Psoas muscle (tissue), 8 donors: ENCODE results near the gene CDC42BPB. TPM values are rescaled to one million over a fixed set of nuclear protein-coding genes. Genes with fewer than 3 reads are reported as not detected.
A peak's percentile ranks its signal among the peaks of the same experiment; 100 is the strongest.

Source experiments
- ATAC-seq, 4 donors: fragments of 200-7000 bp; cut with Tn5 transposase; one replicate each; pipeline ENCODE4 v1.9.1; 2020; ENCODE audit warnings: moderate library complexity in 3 of 4, mild to moderate bottlenecking in 2 of 4
- DNase-seq, 2 donors: peaks; one replicate each; pipeline ENCODE4 v3.0.0-alpha.2; 2020
- H3K27ac ChIP-seq: fragments of 200-600 bp; one replicate; pipeline ENCODE4 v1.8.0; 2022
- H3K27me3 ChIP-seq, 3 donors: fragments of 200-600 bp in 1 of 3; one replicate each; pipeline versions ENCODE4 v1.6.1 to v1.8.0; 2013 to 2022; ENCODE audit warnings: low read length in 2 of 3, mild to moderate bottlenecking in 2 of 3, moderate library complexity in 1 of 3; ENCODE audit not compliant: insufficient read depth in 3 of 3
- H3K36me3 ChIP-seq, 2 donors: fragments of 200-600 bp in 1 of 2; one replicate each; pipeline versions ENCODE4 v1.6.1 to v1.8.0; 2013 to 2022; ENCODE audit warnings: low read depth in 1 of 2, mild to moderate bottlenecking in 1 of 2, moderate library complexity in 1 of 2; ENCODE audit not compliant: insufficient read depth in 1 of 2
- H3K4me1 ChIP-seq: fragments of 200-600 bp; one replicate; pipeline ENCODE4 v1.8.0; 2022
- H3K4me3 ChIP-seq: fragments of 200-600 bp; one replicate; pipeline ENCODE4 v1.8.0; 2022; ENCODE audit warnings: mild to moderate bottlenecking
- H3K9me3 ChIP-seq: fragments of 200-600 bp; one replicate; pipeline ENCODE4 v1.8.0; 2022
- WGBS, 3 donors: extraction: QIAGEN DNeasy Blood & Tissue Kit; methylation state at CpG; one replicate each; pipeline versions ENCODE4 v1.1.6 to v1.1.7; 2013; 5-methylcytosine and 5-hydroxymethylcytosine counted together
- intact Hi-C, 2 donors: fragments of 100-400 bp; cut with DNase I; formaldehyde crosslinking; loops; one replicate each; pipeline versions ENCODE4 v1.11.0 to v1.14.2; 2022
- polyA plus RNA-seq, 3 donors: library from polyadenylated mRNA; stranded (reverse); fragments of 200-250 nt; gene quantifications; one replicate each; pipeline ENCODE4 v1.2.3, GENCODE V29; 2013
- total RNA-seq, 4 donors: library from RNA; stranded (reverse); fragmentation: NEBNext Ultra II Directional in 2 of 4; extraction: Animal tissue kit (Norgen Biotek cat#: 25700) in 2 of 4; gene quantifications; one replicate each; pipeline versions ENCODE4 v1.2.1 to v1.2.4, GENCODE V29; 2021 to 2023
- TF ChIP-seq, protein P1 (sequence below): fragments of 200-600 bp; IDR thresholded peaks from one replicate; pipeline ENCODE4 v1.8.0; 2022; ENCODE audit warnings: antibody characterized with exemption
- donor health status: healthy with polysubstance abuse.
- donor health status: DM: no; HTN: no; CAD: no; lungs with moderate emphysema.
- donor health status: Bipolar disorder and iron deficiency.
- donor health status: healthy.
- donor health status: DM: yes; HTN: yes; CAD: no.
- donor health status: DM: no; HTN: no; CAD: no.
- donor health status: DM: no; HTN: no; CAD: no.
- donor health status: DM: yes; HTN: yes; CAD: no.

The CDC42BPB gene
- total and polyA plus RNA-seq, 7 donors = 20.2 to 57.4 (median 40.0) TPM

- Histone ChIP-seq H3K4me3 (no peak overlapping the region), H3K9me3 (no peaks in the 10 kb centered on the region), H3K27ac (no peak overlapping the region), H3K36me3 (no peaks in the 10 kb centered on the region), H3K4me1 (no peaks in the 10 kb centered on the region), H3K27me3 (peaks cover 0 to 39% (median 9%) of the 10 kb centered on the region in 3 donors)
- TF ChIP-seq, protein P1, sequence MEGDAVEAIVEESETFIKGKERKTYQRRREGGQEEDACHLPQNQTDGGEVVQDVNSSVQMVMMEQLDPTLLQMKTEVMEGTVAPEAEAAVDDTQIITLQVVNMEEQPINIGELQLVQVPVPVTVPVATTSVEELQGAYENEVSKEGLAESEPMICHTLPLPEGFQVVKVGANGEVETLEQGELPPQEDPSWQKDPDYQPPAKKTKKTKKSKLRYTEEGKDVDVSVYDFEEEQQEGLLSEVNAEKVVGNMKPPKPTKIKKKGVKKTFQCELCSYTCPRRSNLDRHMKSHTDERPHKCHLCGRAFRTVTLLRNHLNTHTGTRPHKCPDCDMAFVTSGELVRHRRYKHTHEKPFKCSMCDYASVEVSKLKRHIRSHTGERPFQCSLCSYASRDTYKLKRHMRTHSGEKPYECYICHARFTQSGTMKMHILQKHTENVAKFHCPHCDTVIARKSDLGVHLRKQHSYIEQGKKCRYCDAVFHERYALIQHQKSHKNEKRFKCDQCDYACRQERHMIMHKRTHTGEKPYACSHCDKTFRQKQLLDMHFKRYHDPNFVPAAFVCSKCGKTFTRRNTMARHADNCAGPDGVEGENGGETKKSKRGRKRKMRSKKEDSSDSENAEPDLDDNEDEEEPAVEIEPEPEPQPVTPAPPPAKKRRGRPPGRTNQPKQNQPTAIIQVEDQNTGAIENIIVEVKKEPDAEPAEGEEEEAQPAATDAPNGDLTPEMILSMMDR = no peak
- WGBS, 3 donors = 68 to 73% (median 69%) methylated on average over 8 of the region's 8 CpGs
- intact Hi-C loops = no loop called here
- no peak for ATAC-seq
- DNase-seq = peak in 1 of 2 donors; percentile 2
Observed at GRCh38 chr14:103086771-103087342, 29.5 kb upstream of the CDC42BPB start.

DNA sequence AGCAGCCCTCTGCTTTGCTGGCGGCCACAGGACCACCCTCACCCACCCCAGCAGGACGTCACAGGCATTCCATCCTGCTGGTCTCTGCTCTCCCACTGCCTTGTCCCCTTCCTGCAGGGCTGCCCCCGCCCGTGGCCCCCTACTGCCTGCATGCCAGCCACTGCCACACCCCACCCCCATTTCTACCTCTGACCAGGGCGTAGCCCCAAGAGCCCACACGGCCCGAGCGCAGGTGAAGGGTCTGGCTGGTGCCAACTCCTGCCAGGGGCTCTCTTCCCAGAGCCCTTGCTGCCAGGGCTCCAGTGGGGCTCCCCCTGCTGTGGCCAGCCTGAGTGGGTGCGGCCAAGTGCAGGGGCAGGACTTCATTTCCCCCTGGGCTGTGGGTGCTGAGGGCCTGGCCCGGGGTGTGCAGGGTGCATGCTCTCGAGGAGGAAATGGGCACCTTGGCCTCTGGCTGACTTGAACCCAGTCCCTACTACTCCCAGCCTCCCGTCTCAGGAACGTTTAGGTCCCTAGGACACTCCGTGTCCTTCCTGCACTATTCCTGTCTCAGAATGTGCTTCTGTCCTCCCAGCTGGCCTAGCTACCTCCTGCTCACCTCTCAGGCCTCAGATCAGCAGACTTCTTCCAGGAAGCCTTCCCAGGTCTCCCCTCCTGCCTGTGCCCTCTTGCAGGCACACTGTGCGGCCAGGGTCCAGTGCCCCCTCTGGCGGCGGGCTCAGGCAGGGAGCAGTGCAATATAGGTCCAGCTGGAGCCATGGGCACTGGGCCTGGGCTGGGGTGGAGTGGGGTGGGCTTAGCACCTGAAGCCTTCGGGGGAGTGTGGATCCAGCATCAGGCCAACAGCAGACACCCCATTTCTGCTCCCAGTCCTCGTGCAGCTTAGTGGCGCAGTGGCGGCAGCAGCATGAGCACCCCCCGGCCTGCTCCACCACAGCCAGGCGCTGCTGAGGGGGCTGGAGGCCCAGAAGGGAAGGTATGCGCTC is 28.1 kb upstream of the CDC42BPB start:
- peaks cover 0 to 54% (median 9%) of the 10 kb centered on the region in 3 donors for H3K27me3 ChIP-seq

GRCh38 chr14:103084021-103084919 is 26.9 kb upstream of the CDC42BPB start, which contains the start of gene LBHD2:
LBHD2 (plus strand) TSS chr14:103084210; CDS start chr14:103086013, 1,803 bp downstream.
- no peaks in the 10 kb centered on the region for H3K9me3 ChIP-seq
- peaks cover 0 to 61% (median 7%) of the 10 kb centered on the region in 3 donors for H3K27me3 ChIP-seq
- intact Hi-C loops = no loop called here
- no peaks in the 10 kb centered on the region for H3K4me1 ChIP-seq
- ATAC-seq (peak in 3 of 4 donors; percentile 36 to 45 (median 43)), DNase-seq (peak in 1 of 2 donors; percentile 39)
- H3K36me3 ChIP-seq = no peaks in the 10 kb centered on the region
- H3K27ac ChIP-seq = no peak within 1 kb of the TSS
- WGBS, 3 donors = 16 to 19% (median 18%) methylated on average over 42 to 61 of the region's 61 CpGs
- TF ChIP-seq, protein P1 = no peak
- no peak within 1 kb of the TSS for H3K4me3 ChIP-seq

More for the DNA sequence above, 28.1 kb upstream of the CDC42BPB start:
- 78 to 82% (median 79%) methylated on average over 21 to 24 of the region's 24 CpGs for WGBS, 3 donors
- intact Hi-C loops = no loop called here
- Histone ChIP-seq H3K4me3 (no peak overlapping the region), H3K36me3 (no peaks in the 10 kb centered on the region), H3K27ac (no peak overlapping the region), H3K9me3 (no peaks in the 10 kb centered on the region), H3K4me1 (no peaks in the 10 kb centered on the region)
- ATAC-seq (no peak), DNase-seq (peak in 1 of 2 donors; percentile 48)
- TF ChIP-seq, protein P1 = no peak

DNA sequence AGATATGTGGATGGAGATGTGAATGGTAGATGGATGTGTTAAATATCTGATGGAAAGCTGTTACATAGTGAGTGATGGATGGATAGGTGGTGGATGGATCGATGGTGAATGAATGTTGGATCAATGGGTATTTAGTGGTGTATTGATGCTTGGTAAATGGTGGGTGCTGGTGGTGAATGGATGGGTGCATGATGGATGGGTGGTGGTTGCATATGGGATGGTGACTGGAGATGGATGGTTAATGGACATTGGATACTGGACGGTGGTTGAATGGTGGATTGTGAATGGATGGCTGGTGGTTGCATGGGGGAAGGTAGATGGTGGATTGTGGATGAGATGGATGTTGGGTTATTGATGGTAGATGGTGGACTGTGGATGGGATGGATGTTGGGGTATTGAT is 24.6 kb upstream of the CDC42BPB start:
- no peak overlapping the region for H3K27ac ChIP-seq
- ATAC-seq (no peak), DNase-seq (no peak)
- no peak overlapping the region for H3K4me3 ChIP-seq
- WGBS, 3 donors = 94 to 98% (median 97%) methylated on average over 2 of the region's 2 CpGs
- TF ChIP-seq, protein P1 = no peak
- H3K9me3 ChIP-seq = no peaks in the 10 kb centered on the region
- no peaks in the 10 kb centered on the region for H3K4me1 ChIP-seq
- H3K27me3 ChIP-seq = peaks cover 0 to 61% (median 7%) of the 10 kb centered on the region in 3 donors
- intact Hi-C loops = no loop called here
- H3K36me3 ChIP-seq = no peaks in the 10 kb centered on the region
